CD4-positive, alpha-beta T cell treated with Interleukin-17A for 1 hour (primary cell): ENCODE data around the gene MED8.
A peak's percentile ranks its signal among the peaks of the same experiment; 100 is the strongest.

Experiments
- DNase-seq: peaks from one replicate; pipeline ENCODE4 v3.0.0-alpha.2; 2020

MED8 gene, protein sequence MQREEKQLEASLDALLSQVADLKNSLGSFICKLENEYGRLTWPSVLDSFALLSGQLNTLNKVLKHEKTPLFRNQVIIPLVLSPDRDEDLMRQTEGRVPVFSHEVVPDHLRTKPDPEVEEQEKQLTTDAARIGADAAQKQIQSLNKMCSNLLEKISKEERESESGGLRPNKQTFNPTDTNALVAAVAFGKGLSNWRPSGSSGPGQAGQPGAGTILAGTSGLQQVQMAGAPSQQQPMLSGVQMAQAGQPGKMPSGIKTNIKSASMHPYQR

DNA sequence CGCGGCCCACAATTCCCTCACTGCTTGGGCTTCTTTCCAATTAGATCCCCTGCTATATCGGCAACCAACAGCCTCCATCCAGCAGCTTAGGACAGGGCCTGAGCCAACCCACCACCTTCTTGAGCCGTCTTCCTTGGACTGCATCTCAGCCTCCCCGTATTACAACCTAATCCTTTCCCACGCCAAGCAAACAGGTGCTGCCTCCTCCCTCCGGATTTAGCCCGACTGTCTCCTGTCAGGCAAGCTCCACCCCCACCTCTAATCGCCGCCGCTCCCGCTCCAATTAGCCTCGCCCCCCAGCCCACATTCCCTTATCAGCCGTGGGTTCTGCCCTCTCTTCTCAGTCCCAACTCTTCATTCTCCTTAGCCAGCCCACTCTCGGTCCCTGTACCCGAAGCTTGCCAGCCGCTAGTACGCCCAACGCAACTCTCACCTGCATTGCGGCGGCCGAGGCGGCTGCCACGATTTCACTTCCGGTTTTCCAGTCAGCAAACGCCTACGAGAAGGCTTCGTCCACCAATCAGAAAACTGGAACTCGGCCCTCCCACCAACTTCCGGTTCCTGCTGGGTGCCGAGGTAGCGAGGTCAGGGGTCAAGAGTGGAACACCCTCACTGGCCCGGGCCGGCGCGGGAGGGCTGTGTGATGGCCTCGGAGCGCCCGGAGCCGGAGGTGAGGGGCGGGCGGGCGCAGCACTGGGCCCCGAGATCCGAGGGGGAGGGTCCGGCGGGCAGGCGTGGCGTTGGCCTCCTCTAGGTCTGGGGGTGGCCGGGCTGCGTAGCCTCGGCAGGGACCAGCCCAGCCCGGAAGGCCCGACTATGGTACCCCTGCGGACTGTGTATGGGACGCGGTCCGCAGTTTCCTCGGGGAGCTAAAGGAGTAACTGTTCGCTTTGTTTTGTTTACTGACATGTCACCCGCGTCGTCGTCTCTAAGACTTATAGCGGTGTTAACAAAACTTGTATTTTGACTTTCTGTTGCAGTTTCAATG is at the start of gene MED8, which contains the start of gene SZT2:
MED8 (minus strand) TSS at position 475 of the 988 bp plus-strand sequence; CDS start at position 439, 36 bp downstream.
SZT2 (plus strand) TSS at position 574 of the 988 bp plus-strand sequence; CDS start at position 644, 70 bp downstream.
- peak; percentile 96 for DNase-seq

DNA sequence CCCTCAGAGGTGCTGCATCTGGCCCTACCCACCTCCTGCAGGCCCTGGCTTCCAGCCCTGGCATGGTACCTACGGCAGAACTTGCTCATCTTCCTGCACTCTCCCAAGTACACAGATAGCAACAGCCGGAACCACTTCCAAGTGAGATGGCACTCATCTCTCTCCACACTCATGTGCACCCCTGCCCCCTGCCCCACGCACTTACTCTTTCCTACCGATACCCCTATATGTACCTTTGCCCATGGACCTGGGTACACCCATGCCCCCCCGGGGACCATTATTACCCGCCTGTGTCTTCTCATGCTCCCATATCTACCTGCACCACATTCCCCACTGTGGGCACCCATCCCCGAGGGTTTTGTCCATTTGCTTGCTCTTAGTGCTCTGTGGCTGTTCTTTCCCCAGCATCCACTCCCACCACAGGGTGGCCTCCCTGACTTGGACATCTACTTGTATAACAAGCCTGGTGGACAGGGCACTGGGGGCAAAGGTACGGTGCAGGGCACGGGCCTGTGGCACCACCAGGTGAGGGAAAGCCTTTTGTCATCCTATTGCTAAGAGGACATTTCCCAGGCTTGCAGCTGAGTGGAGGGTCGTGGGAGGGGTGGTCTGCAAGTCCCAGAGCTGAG is 49.5 kb upstream of the MED8 start:
- no peak for DNase-seq

DNA sequence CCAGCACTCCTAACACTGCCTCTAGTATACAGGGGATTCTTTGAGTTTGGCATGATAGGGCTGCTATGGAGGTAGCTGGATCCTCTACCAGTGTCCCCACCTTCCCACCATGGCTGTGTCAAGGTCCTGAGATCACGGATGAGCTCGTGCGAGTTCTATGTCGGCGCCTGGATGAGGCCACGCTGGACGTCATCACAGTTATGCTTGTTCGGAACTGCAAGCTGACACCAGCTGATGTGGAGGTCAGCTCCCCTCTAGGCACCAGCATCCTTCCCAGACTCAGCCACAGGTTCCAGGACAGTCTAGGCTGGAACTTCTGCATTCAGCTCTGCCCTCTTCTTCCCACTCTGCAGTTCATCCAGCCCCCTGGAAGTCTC is 49.0 kb upstream of the MED8 start:
- no peak for DNase-seq

DNA sequence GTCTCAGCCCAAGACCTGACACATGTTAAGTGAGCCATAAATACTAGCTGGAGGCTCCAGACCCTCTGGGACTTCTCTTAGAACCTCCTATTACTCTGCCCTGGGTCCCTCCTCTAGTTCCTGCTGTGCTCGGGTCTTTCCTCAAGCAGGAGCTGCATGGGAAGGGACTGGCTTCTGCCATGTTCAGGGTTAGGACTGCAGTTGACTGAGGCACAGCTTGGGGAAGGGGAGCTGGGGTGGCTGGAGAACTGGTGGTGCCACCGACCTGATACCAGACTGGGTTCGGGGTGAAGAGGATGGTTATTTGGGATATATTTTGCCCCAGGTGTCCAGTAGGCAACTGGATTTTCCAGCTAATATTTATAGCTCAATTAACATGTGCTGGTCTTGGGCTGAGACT is 48.4 kb upstream of the MED8 start:
- DNase-seq, result no peak

DNA sequence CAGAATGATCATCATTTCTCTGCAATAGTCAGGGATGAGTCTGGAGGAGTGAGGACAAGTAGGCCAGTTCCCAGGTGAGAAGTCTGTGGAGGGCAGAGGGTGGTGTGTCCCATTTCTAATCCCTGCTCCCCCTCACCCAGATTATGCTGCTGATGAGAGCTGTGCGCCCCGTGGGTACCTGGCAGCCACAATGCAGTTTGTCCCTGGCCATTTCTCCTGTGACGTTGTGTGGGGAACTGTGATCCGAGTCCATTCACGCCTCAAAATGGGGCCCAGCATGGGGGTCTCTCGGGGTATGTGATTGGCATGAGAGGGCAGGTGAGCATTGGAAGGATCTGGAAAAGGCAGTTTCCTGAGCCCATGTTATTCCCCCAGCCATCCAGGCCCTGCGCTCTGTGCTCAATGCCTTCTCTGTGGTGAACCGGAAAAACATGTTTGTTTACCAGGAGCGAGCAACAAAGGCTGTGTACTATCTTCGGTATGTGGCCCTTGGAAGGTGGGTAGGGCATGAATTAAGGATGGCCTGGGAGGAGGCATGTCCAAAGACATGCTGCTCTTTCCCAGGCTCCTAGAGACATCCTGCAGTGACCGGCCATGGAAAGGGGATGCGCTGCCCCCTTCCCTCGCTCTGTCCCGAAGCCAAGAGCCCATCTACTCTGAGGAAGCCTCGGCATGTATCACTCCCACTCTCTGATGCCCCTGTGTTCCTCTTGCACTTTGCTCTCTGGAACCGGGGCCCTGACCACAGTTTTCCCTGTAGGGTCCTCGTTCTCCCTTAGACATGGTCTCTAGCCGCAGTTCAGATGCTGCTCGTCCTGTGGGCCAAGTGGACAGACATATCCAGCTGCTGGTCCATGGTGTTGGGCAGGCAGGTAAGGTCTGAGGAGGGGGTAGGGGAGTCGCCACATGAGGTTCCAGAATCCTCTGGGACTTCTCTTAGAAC is 47.7 kb upstream of the MED8 start:
- no peak for DNase-seq

DNA sequence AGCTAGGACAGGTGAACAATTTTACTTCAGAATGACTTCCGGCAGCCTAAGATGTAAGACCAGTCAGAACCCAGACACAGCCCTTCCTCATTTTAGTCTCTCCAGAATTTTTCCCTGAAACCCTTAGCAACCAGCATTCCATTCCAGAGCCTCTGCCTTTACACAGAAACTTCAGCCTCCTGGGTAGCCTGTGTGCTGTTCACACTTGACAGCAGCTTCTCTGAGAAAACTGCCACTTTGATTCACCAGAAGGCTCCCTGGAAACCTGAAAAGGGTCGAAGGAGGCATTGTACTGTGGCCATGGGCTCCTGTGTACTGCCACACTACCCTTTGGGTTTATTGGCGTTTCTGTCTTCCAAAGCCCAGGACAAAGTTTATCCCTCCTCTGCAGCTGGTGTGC is 46.8 kb upstream of the MED8 start:
- no peak for DNase-seq

DNA sequence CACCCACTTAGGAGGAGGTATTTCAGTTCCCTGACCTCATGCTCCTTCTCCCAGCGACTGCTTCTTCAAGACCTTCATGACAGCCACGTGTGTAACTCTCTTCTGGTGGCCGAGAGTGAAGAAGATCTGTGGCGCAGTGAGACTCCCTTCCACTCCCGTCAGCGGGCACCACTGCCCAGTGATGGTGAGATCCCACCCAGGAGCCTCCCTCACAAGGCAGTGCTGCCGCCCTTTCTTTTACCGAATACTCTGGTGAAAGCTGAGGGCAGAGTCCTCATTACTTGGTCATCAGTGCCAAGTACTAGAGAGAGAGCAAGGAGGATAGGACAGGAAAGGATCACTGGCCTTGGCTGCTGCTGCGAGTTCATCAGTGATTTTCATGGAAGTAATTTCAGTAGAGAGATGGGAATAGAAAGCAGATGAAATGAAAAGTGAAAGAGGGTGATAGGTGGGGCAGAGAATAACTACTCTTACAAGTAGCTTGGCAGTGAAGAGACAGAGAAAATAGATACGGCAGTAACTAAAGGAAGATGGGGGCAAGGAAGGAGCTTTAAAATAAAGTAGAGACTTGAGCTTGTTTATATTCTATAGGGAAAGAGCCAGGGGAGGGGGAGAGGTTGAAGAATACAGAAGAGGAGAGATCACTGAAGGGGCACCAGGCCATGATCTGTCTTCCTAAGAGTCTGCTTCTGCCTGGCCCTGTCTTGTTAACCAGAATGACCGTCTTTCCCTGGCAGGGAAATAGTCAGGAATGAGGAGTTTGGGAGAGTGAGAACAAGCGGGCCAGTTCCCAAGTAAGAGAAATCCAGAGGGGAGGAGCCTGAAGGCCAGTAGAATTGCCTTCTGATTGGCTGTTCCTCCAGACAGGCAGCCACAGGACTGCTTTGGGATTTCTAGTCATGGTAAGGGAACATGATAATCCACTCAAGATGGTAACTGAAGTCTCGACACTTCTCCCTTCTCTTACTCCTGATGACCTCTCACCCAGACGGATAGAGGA is 45.8 kb upstream of the MED8 start:
- no peak for DNase-seq

DNA sequence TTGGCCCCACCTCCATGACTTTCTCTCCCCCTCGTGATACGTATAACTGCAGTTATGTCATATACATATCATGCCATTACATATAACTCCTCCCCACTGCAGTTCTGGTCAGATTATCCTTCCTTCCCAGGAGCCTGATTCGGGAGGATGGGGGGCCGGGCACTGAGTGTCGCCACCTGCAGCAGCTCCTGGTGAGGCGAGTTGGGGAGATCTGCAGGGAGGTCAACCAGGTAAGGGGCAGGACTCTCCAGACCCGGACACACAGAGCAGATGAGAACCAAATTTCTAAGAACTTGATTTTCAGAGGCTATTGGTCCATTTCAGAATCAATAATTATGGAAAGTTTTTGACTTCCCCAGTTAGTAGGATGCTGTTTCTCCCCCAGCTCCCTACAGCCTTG is 44.7 kb upstream of the MED8 start:
- no peak for DNase-seq

DNA sequence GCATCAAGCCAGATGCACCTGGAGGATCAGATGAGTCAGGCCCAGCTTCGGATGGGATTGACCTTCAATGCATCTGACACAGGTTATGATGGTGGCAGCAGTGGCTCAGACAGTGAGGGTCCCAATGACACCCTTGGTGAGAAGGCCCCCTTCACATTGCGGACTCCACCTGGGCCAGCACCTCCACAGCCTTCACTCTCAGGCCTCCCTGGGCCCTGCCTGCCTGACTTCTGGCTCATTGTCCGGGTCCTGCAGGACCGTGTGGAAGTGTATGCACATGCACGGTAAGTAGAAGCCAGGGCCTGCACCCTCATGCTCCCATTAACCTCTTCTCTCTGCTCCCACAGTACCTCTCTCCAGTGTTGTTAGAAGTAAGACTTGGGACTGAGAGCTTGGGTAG is 43.3 kb upstream of the MED8 start:
- DNase-seq, result no peak

DNA sequence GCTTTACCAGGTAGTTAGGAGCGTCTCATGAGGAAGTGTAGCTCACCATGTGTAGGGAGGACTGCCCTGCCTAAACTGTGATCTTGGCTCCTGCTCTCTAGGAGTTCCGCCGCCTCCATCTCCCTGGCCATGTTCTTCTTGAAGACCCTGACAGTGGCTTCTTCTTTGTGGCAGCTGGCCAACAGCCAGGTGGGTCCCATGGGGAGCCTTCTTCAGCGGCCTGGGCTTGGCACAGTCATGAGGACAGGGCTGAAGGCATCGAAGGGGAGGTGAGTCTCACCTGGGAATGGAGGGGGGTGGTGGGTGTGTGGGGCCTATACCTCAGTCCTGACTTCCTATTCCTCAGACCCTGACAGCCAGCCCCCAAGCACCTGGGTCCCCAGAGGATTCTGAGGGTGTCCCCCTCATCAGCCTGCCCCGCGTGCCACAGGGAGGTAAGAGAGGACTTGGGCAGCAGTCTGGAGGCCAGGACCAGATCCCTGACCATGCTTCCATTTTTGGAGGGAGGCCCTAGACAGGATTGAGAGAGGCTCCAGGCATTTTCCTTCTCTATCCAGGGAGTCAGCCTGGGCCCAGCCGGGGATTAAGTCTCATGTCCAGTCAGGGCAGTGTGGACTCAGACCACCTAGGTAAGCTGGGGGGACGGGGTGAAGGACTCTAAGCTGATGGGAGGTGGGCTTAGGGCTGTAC is 42.7 kb upstream of the MED8 start:
- DNase-seq, result no peak

DNA sequence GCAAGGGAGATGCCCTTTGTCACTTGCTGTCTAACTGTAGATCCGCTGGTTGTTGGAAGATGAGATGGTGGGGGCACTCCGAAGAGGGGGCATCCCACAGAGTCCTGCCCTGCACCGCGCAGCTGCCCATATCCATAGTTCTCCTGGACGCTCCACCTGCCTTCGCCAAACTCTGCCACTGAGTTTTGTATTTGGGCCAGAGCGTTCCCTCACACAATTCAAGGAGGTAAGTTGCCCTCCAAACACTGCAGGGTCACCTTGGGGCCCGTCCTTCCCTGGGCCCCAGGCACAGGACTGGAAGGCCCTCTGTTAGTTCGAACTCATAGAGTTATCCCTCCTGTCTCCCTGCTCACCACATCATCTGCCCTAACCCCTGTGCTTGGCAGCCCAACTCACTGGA is 42.1 kb upstream of the MED8 start:
- no peak for DNase-seq

DNA sequence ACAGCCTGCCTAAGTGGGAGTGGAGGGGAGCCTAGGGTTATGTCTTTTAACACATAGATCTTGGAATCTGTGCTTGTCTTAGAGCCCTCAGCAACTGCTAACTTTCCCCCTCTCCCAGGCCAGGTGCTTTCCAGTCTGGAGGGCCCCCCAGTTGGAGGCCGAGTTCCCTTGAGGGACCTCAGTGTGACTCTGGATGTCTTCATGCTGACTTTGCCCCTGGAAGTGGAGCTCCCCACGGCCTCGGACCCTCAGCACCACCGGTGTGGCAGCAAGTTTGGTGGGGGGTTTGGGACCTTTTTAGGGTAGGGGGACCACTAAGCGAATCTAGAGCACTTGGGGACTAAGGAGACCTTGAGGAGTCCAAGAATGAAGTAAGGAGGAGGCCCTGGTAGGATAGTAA is 41.2 kb upstream of the MED8 start:
- DNase-seq, result no peak

DNA sequence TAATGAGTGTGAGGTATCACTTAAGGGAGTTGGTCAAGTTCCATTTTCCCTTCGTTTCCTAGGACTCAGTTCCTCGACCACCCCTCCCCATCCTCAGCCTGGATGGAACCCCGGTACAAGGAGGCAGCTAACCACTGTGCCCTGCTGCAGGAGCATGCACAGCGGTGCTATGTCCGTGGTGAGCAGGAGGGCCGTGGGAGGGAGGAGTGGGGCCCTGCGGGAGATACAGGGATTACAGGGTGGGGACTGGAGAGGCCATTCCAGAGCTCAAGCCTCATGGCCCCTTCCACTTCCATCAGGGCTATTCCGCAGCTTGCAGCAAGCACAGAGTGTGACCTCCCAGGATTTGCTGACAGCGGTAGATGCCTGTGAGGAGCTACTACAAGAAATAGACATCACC is 38.3 kb upstream of the MED8 start:
- no peak for DNase-seq

DNA sequence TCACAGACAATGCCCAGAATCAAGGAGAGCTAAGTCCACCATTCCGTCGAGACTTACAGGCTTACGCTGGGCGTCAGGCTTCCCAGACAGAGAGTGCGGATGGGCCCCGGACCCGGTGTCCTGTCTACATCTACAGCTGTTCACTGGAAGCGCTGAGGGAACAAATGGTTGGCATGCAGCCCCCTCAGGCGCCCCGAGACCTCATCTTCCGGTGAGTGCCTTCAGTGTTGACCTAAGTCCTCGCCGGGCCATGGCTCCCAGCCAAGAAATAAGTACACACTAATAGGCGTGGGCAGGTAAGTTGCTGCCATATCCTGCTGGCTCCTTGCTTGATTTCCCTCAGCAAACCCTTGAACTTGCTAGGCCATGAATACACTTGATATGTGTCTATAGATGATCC is 37.9 kb upstream of the MED8 start:
- DNase-seq, result no peak

DNA sequence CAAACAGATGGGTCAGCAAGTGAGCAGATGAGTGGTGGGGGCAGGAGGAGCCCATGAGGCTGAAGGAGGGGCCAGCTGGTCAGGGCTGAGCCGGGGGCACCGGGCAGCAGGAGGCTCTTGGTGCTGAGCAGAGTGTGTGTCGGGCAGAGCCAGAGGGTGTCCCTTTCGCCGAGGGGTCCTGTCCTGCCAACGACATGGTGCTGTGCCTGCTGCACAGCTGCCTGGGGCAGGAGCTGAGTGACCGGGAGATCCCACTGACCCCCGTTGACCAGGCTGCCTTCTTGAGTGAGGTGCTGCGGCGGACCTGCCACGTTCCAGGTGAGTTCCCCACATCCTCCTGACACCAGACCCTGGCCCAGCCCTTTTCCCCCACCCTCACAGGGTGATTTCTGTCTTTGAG is 36.6 kb upstream of the MED8 start:
- no peak for DNase-seq

DNA sequence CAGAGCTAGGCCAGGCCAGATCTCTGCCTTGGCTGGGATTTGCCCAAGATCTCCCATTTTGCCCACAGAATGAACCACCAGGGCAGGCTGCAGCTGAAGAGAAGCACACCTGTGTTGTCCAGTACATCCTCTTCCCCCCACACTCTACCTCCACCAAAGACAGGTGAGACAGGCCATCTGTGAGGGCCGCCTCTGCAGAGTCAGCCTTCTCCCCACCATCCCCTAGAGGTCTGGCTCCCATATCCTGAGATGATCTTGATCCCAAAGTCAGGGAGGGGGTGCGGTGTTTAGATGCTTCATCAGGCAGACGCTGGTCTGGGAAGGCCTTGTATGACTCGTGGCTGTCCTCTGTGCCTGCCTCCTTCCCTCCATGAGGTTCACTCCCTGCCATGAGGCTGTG is 35.4 kb upstream of the MED8 start:
- DNase-seq, result no peak

DNA sequence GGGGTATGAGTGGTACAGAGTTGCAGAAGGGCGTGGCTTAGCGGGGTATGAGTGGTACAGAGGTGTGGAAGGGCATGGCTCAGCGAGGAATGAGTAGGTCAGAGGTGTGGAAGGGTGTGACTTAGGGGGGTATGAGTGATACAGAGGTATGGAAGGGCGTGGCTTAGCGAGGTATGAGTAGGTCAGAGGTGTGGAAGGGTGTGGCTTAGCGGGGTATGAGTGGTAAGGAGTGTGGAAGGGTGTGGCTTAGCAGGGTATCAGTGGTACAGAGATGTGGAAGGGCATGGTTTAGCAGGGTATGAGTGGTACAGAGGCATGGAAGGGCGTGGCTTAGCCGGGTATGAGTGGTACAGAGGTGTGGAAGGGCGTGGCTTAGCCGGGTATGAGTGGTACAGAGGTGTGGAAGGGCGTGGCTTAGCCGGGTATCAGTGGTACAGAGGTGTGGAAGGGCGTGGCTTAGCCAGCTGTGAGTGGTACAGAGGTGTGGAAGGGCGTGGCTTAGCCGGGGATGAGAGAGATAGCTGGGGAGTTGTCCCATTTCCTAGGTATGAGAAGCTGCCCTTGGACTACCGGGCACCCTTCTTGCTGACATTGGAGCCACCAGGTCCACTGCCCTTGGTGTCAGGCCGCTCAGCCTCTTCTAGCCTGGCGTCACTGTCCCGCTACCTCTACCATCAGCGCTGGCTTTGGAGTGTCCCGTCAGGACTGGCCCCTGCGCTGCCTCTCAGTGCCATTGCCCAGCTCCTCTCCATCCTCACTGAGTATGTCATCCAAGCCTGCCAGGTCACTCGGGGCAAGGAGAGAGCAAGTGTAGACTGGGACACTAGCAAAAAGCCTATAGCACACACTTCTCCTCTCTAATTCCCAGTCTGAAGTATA is 34.3 kb upstream of the MED8 start:
- no peak for DNase-seq

DNA sequence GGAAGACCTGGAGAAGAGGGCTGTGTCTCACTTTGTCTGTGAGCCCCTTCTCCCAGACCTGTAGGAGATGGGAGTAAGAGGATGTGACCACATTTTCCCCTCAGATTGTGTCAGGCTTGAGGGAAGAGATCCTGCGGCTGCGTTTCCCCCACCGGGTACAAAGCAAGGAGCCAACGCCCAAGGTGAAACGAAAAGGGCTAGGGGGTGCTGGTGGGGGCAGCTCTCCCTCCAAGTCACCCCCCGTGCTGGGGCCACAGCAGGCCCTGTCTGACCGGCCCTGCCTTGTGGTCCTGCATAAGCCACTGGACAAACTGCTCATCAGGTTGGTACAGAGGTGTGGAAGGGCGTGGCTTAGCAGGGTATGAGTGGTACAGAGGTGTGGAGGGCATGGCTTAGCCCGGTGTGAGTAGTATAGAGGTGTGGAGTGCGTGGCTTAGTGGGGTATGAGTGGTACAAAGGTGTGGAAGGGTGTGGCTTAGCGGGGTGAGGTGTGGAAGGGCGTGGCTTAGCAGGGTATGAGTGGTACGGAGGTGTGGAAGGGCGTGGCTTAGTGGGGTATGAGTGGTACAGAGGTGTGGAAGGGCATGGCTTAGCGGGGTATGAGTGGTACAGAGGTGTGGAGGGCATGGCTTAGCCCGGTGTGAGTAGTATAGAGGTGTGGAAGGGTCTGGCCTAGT is 33.5 kb upstream of the MED8 start:
- no peak for DNase-seq
